HepG2 (cell line): ENCODE data around the gene GPLD1. TPM values are rescaled to one million over a fixed set of nuclear protein-coding genes. Genes with fewer than 3 reads are reported as not detected.

Experiments used
- FOXA1 ChIP-seq, 2 experiments: fragments of 450-650 bp in 1 of 2; sonication (generic) in 1 of 2; formaldehyde crosslinking in 1 of 2; IDR thresholded peaks; 2 replicates each; pipeline versions ENCODE4 v1.4.0 to v1.6.1; 2016 to 2020; ENCODE audit warnings: missing genetic modification reagents in 1 of 2
- GLMP ChIP-seq: sonication (generic); formaldehyde crosslinking; IDR thresholded peaks from 2 replicates; pipeline ENCODE4 v1.9.0; 2021; ENCODE audit warnings: missing genetic modification reagents, mild to moderate bottlenecking, borderline replicate concordance
- HMG20B ChIP-seq: conservative IDR thresholded peaks from 2 replicates; pipeline ENCODE4 v1.6.1; 2016; ENCODE audit warnings: missing genetic modification reagents, missing compliant biosample characterization
- KDM3A ChIP-seq: IDR thresholded peaks from 2 replicates; pipeline ENCODE4 v1.6.1; 2018; ENCODE audit warnings: low read depth, missing compliant biosample characterization
- MED13 ChIP-seq: sonication (generic); formaldehyde crosslinking; IDR thresholded peaks from 2 replicates; pipeline ENCODE4 v1.5.0; 2020; ENCODE audit warnings: missing genetic modification reagents
- NCOA2 ChIP-seq: sonication (generic); formaldehyde crosslinking; IDR thresholded peaks from 2 replicates; pipeline ENCODE4 v1.8.0; 2022; ENCODE audit warnings: inconsistent platforms
- NFIB ChIP-seq: sonication (generic); formaldehyde crosslinking; IDR thresholded peaks from 2 replicates; pipeline ENCODE4 v1.9.0; 2021; ENCODE audit warnings: missing genetic modification reagents, mild to moderate bottlenecking, borderline replicate concordance
- PAF1 ChIP-seq: IDR thresholded peaks from 2 replicates; pipeline ENCODE4 v1.6.1; 2016; ENCODE audit warnings: missing genetic modification reagents, missing compliant biosample characterization
- REPIN1 ChIP-seq: sonication (generic); formaldehyde crosslinking; IDR thresholded peaks from 2 replicates; pipeline ENCODE4 v1.8.0; 2022; ENCODE audit warnings: missing genetic modification reagents, low read depth, mild to moderate bottlenecking, borderline replicate concordance
- SMAD3 ChIP-seq: sonication (generic); formaldehyde crosslinking; IDR thresholded peaks from 2 replicates; pipeline ENCODE4 v1.4.0; 2020; ENCODE audit warnings: missing genetic modification reagents
- SMC3 ChIP-seq: IDR thresholded peaks from 2 replicates; pipeline ENCODE4 v1.6.1; 2011; ENCODE audit warnings: low read length, improper control_type of control experiment
- SNAPC2 ChIP-seq: sonication (generic); formaldehyde crosslinking; IDR thresholded peaks from 2 replicates; pipeline ENCODE4 v1.8.1; 2022; ENCODE audit warnings: mild to moderate bottlenecking, missing genetic modification reagents
- TBL1XR1 ChIP-seq: fragments of 150-350 bp; IDR thresholded peaks from 2 replicates; pipeline ENCODE4 v1.6.1; 2014; ENCODE audit warnings: borderline replicate concordance, low read length; ENCODE audit not compliant: partially characterized antibody
- THAP9 ChIP-seq: sonication (generic); formaldehyde crosslinking; IDR thresholded peaks from 2 replicates; pipeline ENCODE4; 2020; ENCODE audit warnings: missing genetic modification reagents, mild to moderate bottlenecking, borderline replicate concordance
- YEATS4 ChIP-seq: sonication (generic); formaldehyde crosslinking; IDR thresholded peaks from 2 replicates; pipeline ENCODE4 v1.4.0; 2020; ENCODE audit warnings: missing genetic modification reagents, borderline replicate concordance
- ZBTB7B ChIP-seq: sonication (generic); formaldehyde crosslinking; IDR thresholded peaks from 2 replicates; pipeline ENCODE4 v1.4.0; 2020; ENCODE audit warnings: missing genetic modification reagents
- ZC3H13 ChIP-seq: sonication (generic); formaldehyde crosslinking; IDR thresholded peaks from 2 replicates; pipeline ENCODE4 v1.8.1; 2023; ENCODE audit warnings: mild to moderate bottlenecking, missing genetic modification reagents, moderate library complexity
- ZEB1 ChIP-seq: IDR thresholded peaks from 2 replicates; pipeline ENCODE4 v1.6.1; 2012; ENCODE audit warnings: mild to moderate bottlenecking, low read depth, inconsistent platforms; ENCODE audit not compliant: insufficient replicate concordance
- ZMAT3 ChIP-seq: sonication (generic); formaldehyde crosslinking; conservative IDR thresholded peaks from 2 replicates; pipeline ENCODE4 v1.7.0; 2021; ENCODE audit warnings: missing genetic modification reagents
- ZNF124 ChIP-seq: sonication (generic); formaldehyde crosslinking; IDR thresholded peaks from 2 replicates; pipeline ENCODE4 v1.4.0; 2020; ENCODE audit warnings: missing genetic modification reagents
- ZNF331 ChIP-seq: sonication (generic); formaldehyde crosslinking; IDR thresholded peaks from 2 replicates; pipeline ENCODE4 v1.4.0; 2020; ENCODE audit warnings: missing genetic modification reagents
- ZNF460 ChIP-seq: sonication (generic); formaldehyde crosslinking; IDR thresholded peaks from 2 replicates; pipeline ENCODE4 v1.5.1; 2020; ENCODE audit warnings: missing genetic modification reagents, mild to moderate bottlenecking, borderline replicate concordance
- polyA plus RNA-seq, 8 experiments: library from polyadenylated mRNA; depleted of rRNA in 3 of 8; stranded (reverse) in 7 of 8; unstranded in 1 of 8; fragments of >200 nt; fragmentation: Illumina TruSeq in 4 of 8; extraction: Trizol in 4 of 8; gene quantifications; 2 replicates each; pipeline versions ENCODE4 v1.2.1 to v1.2.3, GENCODE V29; 2011 to 2016; ENCODE audit warnings: low read depth in 4 of 8, missing spikeins in 1 of 8, mixed read lengths in 1 of 8; ENCODE audit not compliant: insufficient read depth in 1 of 8
- total RNA-seq, 5 experiments: library from RNA; depleted of rRNA; stranded (reverse); fragments of >200 nt; fragmentation: Illumina TruSeq; extraction: Trizol; gene quantifications; 2 replicates each; pipeline ENCODE4 v1.2.3, GENCODE V29; 2016; ENCODE audit warnings: low read depth in 1 of 5
- TF ChIP-seq, protein P1 (sequence below): sonication (generic); formaldehyde crosslinking; IDR thresholded peaks from 2 replicates; pipeline ENCODE4 v1.4.0; 2020; ENCODE audit warnings: mild to moderate bottlenecking, missing genetic modification reagents

GPLD1 gene
- total and polyA plus RNA-seq, 2 of the 13 experiments (the other 11 are each of a cell fraction or from before 2014, with no cell fraction given) = 6.2 to 7.6 TPM

DNA sequence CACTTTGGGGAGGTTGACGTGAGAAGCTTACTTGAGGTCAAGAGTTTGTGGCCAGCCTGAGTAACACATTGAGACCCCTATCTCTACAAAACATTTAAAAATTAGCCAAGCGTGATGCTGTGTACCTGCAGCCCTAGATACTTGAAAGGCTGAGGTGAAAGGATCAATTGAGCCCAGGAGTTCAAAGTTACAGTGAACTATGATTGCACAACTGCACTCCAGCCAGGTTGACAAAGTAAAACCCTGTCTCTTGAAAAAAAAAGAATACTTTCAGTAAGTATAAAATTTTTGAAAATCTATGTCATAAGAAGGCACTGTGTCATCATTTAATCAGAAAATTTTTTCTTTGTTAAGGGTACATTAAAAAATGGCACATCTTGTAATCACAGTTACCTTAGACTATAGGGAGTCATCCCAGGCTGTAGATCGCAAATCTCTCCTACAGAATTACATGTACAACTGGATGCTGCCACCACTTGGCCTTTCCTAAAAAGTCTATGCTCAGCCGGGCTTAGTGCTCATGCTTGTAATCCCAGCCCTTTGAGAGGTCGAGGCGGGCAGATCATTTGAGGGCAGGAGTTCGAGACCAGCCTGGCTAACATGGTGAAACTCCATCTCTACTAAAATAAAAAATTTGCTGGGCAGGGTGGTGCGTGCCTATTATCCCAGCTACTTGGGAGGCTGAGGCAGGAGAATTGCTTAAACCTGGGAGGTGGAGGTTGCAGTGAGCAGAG, 103.7 kb downstream of the GPLD1 start (continued):
- TF ChIP-seq, protein P1, sequence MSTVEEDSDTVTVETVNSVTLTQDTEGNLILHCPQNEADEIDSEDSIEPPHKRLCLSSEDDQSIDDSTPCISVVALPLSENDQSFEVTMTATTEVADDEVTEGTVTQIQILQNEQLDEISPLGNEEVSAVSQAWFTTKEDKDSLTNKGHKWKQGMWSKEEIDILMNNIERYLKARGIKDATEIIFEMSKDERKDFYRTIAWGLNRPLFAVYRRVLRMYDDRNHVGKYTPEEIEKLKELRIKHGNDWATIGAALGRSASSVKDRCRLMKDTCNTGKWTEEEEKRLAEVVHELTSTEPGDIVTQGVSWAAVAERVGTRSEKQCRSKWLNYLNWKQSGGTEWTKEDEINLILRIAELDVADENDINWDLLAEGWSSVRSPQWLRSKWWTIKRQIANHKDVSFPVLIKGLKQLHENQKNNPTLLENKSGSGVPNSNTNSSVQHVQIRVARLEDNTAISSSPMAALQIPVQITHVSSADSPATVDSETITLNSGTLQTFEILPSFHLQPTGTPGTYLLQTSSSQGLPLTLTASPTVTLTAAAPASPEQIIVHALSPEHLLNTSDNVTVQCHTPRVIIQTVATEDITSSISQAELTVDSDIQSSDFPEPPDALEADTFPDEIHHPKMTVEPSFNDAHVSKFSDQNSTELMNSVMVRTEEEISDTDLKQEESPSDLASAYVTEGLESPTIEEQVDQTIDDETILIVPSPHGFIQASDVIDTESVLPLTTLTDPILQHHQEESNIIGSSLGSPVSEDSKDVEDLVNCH (CRISPR knock-in tag) = no peak
- peak; percentile 88; the same call in 1 of the 2 replicates for TF ChIP-seq ZNF124
- peak; percentile 66; the same call in 1 of the 2 replicates for TF ChIP-seq SNAPC2
- TF ChIP-seq YEATS4 (CRISPR knock-in tag) = peak; percentile 74; the same call in 1 of the 2 replicates
- TF ChIP-seq REPIN1 (CRISPR knock-in tag) = peak; percentile 58; the same call in 1 of the 2 replicates
- peak; percentile 76; the same call in 1 of the 2 replicates for TF ChIP-seq ZMAT3 (CRISPR knock-in tag)
- TF ChIP-seq GLMP = no peak
- no peak for TF ChIP-seq ZC3H13 (CRISPR knock-in tag)
- peak; percentile 98 for TF ChIP-seq NCOA2 (CRISPR knock-in tag)
- peak; percentile 55; the same call in 1 of the 2 replicates for TF ChIP-seq SMC3
- TF ChIP-seq PAF1 (CRISPR knock-in tag) = no peak
- TF ChIP-seq FOXA1 (IDR thresholded peaks at IDR 0.05) = no peak
- peak; percentile 85 for TF ChIP-seq FOXA1 (CRISPR knock-in tag; IDR thresholded peaks at IDR 0.05)
- TF ChIP-seq SMAD3 (CRISPR knock-in tag) = peak; percentile 91
- peak; percentile 45; the same call in 1 of the 2 replicates for TF ChIP-seq ZNF460 (CRISPR knock-in tag)
- TF ChIP-seq MED13 (CRISPR knock-in tag) = no peak; the same call in 1 of the 2 replicates
- no peak for TF ChIP-seq NFIB (CRISPR knock-in tag)
- TF ChIP-seq ZBTB7B (CRISPR knock-in tag) = peak; percentile 95
- peak; percentile 98 for TF ChIP-seq ZEB1
- peak; percentile 84 for TF ChIP-seq ZNF331 (CRISPR knock-in tag)
- TF ChIP-seq HMG20B (CRISPR knock-in tag) = peak; percentile 87
- TF ChIP-seq TBL1XR1 = peak; percentile 89
- TF ChIP-seq THAP9 (CRISPR knock-in tag) = 0 out of 2 replicates have a peak, but pooled peaks have one; percentile 43
- TF ChIP-seq KDM3A (CRISPR knock-in tag) = 0 out of 2 replicates have a peak, but pooled peaks have one; percentile 69
